Esophagus squamous epithelium (tissue), 5 donors: ENCODE data around the gene GPR52. TPM values are rescaled to one million over a fixed set of nuclear protein-coding genes. Genes with fewer than 3 reads are reported as not detected.

Experiments used
- DNase-seq: peaks from one replicate; lab custom pipeline; 2025; lab: John Stamatoyannopoulos, UW
- H3K27ac ChIP-seq, 4 donors: fragments of 200-600 bp; sonication (generic); one replicate each; pipeline ENCODE4 v1.5.1; 2016 to 2019; ENCODE audit warnings: mild to moderate bottlenecking in 1 of 4
- H3K27me3 ChIP-seq, 4 donors: fragments of 200-600 bp; sonication (generic); 1 replicate in 3 of 4; 2 replicates in 1 of 4; pipeline versions ENCODE4 v1.5.1 to v1.6.0; 2017 to 2021; ENCODE audit warnings: antibody characterized with exemption in 1 of 4
- H3K36me3 ChIP-seq, 3 donors: fragments of 200-600 bp; sonication (generic); one replicate each; pipeline ENCODE4 v1.5.1; 2016 to 2019
- H3K4me1 ChIP-seq, 3 donors: fragments of 200-600 bp; sonication (generic); one replicate each; pipeline ENCODE4 v1.5.1; 2017 to 2019
- H3K4me3 ChIP-seq, 4 donors: fragments of 200-600 bp; sonication (generic); 1 replicate in 3 of 4; 2 replicates in 1 of 4; pipeline ENCODE4 v1.5.1; 2016 to 2019; ENCODE audit warnings: mild to moderate bottlenecking in 2 of 4, moderate library complexity in 1 of 4
- H3K9me3 ChIP-seq, 3 donors: fragments of 200-600 bp; sonication (generic); one replicate each; pipeline ENCODE4 v1.5.1; 2016 to 2019
- CTCF ChIP-seq, 6 experiments: fragments of 450-650 bp in 4 of 6; fragments of 200-600 bp in 2 of 6; sonication (generic) in 2 of 6; IDR thresholded peaks; one replicate each; pipeline ENCODE4 v1.5.1; 2016 to 2019; ENCODE audit warnings: antibody characterized with exemption in 6 of 6, mild to moderate bottlenecking in 4 of 6, moderate library complexity in 4 of 6
- POLR2A ChIP-seq, 4 donors: fragments of 450-650 bp; IDR thresholded peaks; one replicate each; pipeline ENCODE4 v1.6.1; 2017; ENCODE audit warnings: antibody characterized with exemption in 4 of 4, mild to moderate bottlenecking in 4 of 4, moderate library complexity in 3 of 4
- WGBS, 2 donors: methylation state at CpG; one replicate each; pipeline ENCODE4 v1.1.5; 2018; 5-methylcytosine and 5-hydroxymethylcytosine counted together
- intact Hi-C: fragments of 100-400 bp; cut with DNase I; formaldehyde crosslinking; loops from one replicate; pipeline ENCODE4 v1.15.0; 2022
- total RNA-seq, 4 donors: library from RNA; depleted of rRNA; stranded (reverse); fragments of >200 nt; gene quantifications; one replicate each; pipeline ENCODE4 v1.1.0, GENCODE V29; 2016
- donor health status: DM: yes; HTN: yes; CAD: no.

GPR52 gene
- total RNA-seq, 4 donors from 2014 or later = 3.1 to 6.3 (median 3.5) TPM; not detected in 1

GRCh38 chr1:174469687-174470086, 21.9 kb downstream of the GPR52 start:
- no peak overlapping the region for H3K4me3 ChIP-seq
- intact Hi-C loops = no loop called here
- H3K36me3 ChIP-seq = no peaks in the 10 kb centered on the region
- no peaks in the 10 kb centered on the region for H3K9me3 ChIP-seq
- no peak overlapping the region for H3K27ac ChIP-seq
- WGBS, 2 donors = 21 to 55% methylated on average over 1 of the region's 1 CpG
- TF ChIP-seq POLR2A (IDR thresholded peaks at IDR 0.05) (no peak), CTCF (IDR thresholded peaks at IDR 0.05) (no peak)
- H3K27me3 ChIP-seq = no peaks in the 10 kb centered on the region
- no peak for DNase-seq
- H3K4me1 ChIP-seq = no peaks in the 10 kb centered on the region

- Histone ChIP-seq H3K4me3 (no peak overlapping the region), H3K27ac (no peak overlapping the region), H3K36me3 (no peaks in the 10 kb centered on the region), H3K4me1 (no peaks in the 10 kb centered on the region), H3K27me3 (no peaks in the 10 kb centered on the region), H3K9me3 (no peaks in the 10 kb centered on the region)
- TF ChIP-seq CTCF (IDR thresholded peaks at IDR 0.05) = no peak
- no peak for TF ChIP-seq POLR2A (IDR thresholded peaks at IDR 0.05)
- 100% methylated on average over 1 of the region's 1 CpG for WGBS, 2 donors
- DNase-seq = no peak
- intact Hi-C loops = no loop called here
Observed at GRCh38 chr1:174479281-174479680, 31.5 kb downstream of the GPR52 start.

- TF ChIP-seq POLR2A (IDR thresholded peaks at IDR 0.05) (no peak), CTCF (IDR thresholded peaks at IDR 0.05) (no peak)
- no peaks in the 10 kb centered on the region for H3K36me3 ChIP-seq
- intact Hi-C loops = no loop called here
- H3K27ac ChIP-seq = no peak overlapping the region
- no peaks in the 10 kb centered on the region for H3K4me1 ChIP-seq
- H3K4me3 ChIP-seq = no peak overlapping the region
- no peaks in the 10 kb centered on the region for H3K9me3 ChIP-seq
- no peaks in the 10 kb centered on the region for H3K27me3 ChIP-seq
- 50 to 61% methylated on average over 1 of the region's 1 CpG for WGBS, 2 donors
- no peak for DNase-seq
Observed at GRCh38 chr1:174480324-174480723, 32.6 kb downstream of the GPR52 start.

- no peak for TF ChIP-seq POLR2A (IDR thresholded peaks at IDR 0.05)
- TF ChIP-seq CTCF (IDR thresholded peaks at IDR 0.05) = no peak
- intact Hi-C loops = no loop called here
- DNase-seq = no peak
- no peak overlapping the region for H3K27ac ChIP-seq
- no peaks in the 10 kb centered on the region for H3K4me1 ChIP-seq
- H3K36me3 ChIP-seq = no peaks in the 10 kb centered on the region
- WGBS, 2 donors = 90 to 95% methylated on average over 2 of the region's 2 CpGs
- no peak overlapping the region for H3K4me3 ChIP-seq
- H3K27me3 ChIP-seq = no peaks in the 10 kb centered on the region
- H3K9me3 ChIP-seq = no peaks in the 10 kb centered on the region
Observed at GRCh38 chr1:174491606-174492005, 43.8 kb downstream of the GPR52 start.

- H3K36me3 ChIP-seq = no peaks in the 10 kb centered on the region
- H3K4me1 ChIP-seq = no peaks in the 10 kb centered on the region
- H3K9me3 ChIP-seq = no peaks in the 10 kb centered on the region
- no peak overlapping the region for H3K27ac ChIP-seq
- DNase-seq = no peak
- H3K27me3 ChIP-seq = no peaks in the 10 kb centered on the region
- no peak overlapping the region for H3K4me3 ChIP-seq
- TF ChIP-seq CTCF (IDR thresholded peaks at IDR 0.05) (no peak), POLR2A (IDR thresholded peaks at IDR 0.05) (no peak)
- intact Hi-C loops = no loop called here
Observed at GRCh38 chr1:174497478-174497877, 49.7 kb downstream of the GPR52 start.
